Middle frontal gyrus (tissue), 1 donor: ENCODE data around the gene ZNF226.
"Not testable (repeated sequence)": the region's sequence is repeated elsewhere in the genome, so short reads cannot be mapped to it uniquely, and the experiment has no call there.

Experiments
- DNase-seq: peaks from one replicate; pipeline ENCODE4 v3.0.0-alpha.2; 2015; ENCODE audit warnings: low spot score; ENCODE audit errors: extremely low spot score

The ZNF226 gene

DNA sequence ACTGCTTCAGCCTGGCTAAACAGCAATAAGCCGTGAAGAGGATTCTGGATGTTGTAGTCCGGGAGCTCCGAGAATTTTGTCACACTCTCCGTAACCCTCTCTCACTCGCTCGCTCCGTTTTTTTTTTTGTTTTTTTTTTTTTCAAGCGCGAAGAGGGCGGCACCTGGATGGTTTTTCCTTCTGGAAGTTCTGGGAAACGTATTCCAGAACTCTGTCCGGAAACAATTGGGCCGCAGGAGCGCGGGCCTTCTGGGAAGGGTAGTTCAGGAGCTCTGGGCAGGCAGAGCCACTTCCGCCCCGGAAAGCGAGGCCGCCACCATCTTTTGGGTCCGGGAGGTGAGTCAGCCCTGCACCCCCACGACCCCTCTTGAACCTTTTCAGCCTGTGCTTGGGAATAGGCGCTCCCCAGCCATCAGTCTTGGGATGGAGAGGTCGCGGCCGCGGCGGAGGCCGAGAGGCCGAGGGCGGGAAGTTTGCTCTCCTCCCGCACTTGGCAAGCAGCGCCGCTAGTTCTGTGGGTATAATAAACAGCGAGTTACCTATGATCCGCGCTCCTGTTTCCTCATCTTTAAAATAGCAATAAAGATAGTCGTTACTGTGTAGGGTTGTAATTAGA lies 47.5 kb downstream of the ZNF226 start, which contains the start of gene ZNF227:
ZNF227 (plus strand) TSS at position 283 of the 616 bp plus-strand sequence. CDS start 5,261 bp downstream, outside the sequence.
- DNase-seq: peak; percentile 62

DNA sequence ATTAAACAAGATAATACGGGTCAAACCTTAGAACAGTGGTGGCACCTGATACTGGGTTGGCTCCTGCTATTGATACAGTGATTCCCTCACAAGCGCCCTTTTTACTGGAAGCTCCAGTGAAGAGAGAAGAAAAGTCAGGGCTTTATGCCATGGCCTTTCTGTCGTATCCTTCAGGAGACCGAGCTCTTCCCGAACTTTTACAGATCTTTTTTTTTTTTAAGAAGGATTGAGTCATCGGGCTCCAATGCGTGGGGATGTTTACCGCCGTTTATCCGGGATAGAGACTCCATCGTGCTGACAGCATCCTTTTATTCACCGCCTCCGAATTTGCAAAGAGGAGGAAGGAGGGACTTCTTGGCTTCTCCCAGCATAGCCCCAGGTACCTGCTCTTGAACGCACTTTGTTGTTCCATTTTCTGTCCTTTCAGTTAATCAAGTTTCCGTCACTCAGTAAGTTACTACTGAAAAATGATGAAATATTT lies 48.0 kb downstream of the ZNF226 start:
- DNase-seq: no peak

DNA sequence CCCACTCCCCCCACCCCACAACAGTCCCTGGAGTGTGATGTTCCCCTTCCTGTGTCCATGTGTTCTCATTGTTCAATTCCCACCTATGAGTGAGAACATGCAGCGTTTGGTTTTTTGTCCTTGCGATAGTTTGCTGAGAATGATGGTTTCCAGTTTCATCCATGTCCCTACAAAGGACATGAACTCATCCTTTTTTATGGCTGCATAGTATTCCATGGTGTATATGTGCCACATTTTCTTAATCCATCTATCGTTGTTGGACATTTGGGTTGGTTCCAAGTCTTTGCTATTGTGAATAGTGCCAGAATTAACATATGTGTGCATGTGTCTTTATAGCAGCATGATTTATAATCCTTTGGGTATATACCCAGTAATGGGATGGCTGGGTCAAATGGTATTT lies 55.0 kb downstream of the ZNF226 start:
- not testable (repeated sequence) for DNase-seq

DNA sequence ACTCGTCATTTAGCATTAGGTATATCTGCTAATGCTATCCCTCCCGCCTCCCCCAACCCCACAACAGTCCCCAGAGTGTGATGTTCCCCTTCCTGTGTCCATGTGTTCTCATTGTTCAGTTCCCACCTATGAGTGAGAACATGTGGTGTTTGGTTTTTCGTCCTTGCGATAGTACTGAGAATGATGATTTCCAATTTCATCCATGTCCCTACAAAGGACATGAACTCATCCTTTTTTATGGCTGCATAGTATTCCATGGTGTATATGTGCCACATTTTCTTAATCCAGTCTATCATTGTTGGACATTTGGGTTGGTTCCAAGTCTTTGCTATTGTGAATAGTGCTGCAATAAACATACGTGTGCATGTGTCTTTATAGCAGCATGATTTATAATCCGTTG lies 55.9 kb downstream of the ZNF226 start:
- not testable (repeated sequence) for DNase-seq

DNA sequence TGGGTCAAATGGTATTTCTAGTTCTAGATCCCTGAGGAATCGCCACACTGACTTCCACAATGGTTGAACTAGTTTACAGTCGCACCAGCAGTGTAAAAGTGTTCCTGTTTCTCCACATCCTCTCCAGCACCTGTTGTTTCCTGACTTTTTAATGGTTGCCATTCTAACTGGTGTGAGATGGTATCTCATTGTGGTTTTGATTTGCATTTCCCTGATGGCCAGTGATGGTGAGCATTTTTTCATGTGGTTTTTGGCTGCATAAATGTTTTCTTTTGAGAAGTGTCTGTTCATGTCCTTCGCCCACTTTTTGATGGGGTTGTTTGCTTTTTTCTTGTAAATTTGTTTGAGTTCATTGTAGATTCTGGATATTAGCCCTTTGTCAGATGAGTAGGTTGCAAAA lies 56.4 kb downstream of the ZNF226 start:
- not testable (repeated sequence) for DNase-seq
